GM21717 (cell line): ENCODE measurements around the gene HIVEP3.
"Not testable (repeated sequence)": the region's sequence is repeated elsewhere in the genome, so short reads cannot be mapped to it uniquely, and the experiment has no call there.

Experiments
- ATAC-seq: cut with Tn5 transposase; IDR thresholded peaks from one replicate; pipeline ENCODE4 v1.9.1; 2021; ENCODE audit warnings: mild to moderate bottlenecking, moderate library complexity; ENCODE audit not compliant: unreplicated experiment

The HIVEP3 gene

GRCh38 chr1:41698916-41699860 is 219.5 kb downstream of the HIVEP3 start:
- ATAC-seq, result peak; percentile 81

DNA sequence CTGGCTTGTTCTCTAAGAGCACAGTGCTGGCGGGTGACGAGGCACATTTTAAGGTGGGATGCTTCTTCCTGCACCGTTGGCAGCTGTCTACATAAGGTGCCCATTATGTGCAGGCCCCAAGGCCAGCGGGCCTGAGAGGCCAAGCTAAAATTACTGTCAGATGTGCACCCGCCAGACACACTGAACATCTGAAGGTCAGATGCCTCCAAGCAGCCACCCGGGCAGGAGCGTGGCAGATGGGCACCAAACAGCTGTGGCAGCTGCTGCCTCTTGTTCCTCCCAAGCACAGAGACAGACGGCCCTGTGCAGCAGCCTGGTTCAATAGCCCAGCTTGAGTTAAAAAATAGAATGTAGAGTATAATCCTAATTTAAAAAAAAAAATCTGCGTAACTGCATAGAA is 222.3 kb downstream of the HIVEP3 start:
- no peak for ATAC-seq

- ATAC-seq, result no peak
Observed at GRCh38 chr1:41695118-41695745, 223.5 kb downstream of the HIVEP3 start.

DNA sequence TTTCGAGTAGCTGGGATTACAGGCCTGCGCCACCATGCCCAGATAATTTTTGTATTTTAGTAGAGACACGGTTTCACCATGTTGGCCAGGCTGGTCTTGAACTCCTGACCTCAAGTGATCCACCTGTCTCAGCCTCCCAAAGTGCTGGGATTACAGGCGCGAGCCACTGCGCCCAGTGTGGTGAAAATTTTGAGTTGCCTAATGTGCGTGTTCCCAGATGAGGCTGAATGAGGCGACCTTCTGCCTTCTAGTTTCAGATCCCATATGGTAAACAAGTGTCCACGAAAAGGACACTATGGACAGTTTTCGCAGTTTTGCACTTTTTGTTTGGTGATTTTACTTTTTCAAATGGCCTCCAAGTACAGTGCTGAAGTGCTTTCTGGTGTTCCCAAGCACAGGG is 226.8 kb downstream of the HIVEP3 start:
- ATAC-seq, result not testable (repeated sequence)

- ATAC-seq, result no peak
Observed at GRCh38 chr1:41691424-41691823, 227.3 kb downstream of the HIVEP3 start.

DNA sequence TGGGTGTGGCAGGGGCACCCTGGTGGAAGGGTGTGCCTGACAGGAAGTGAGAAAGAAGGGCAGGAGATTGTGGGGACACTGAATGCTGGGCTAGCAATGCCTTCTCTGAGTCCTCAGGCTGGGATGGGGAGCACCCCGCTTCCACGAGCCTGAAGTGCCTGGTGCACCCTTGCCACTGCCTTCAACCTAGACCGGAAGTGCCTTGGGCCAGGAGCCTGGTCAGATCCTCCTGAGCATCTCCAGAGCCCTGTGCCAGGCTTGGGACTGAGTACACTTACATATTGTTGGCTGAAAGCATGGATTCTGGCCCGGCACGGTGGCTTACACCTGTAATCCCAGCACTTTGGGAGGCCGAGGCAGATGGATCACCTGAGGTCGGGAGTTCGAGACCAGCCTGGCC is 228.4 kb downstream of the HIVEP3 start:
- ATAC-seq, result no peak

GRCh38 chr1:41689558-41689981 is 229.2 kb downstream of the HIVEP3 start:
- no peak for ATAC-seq

- no peak for ATAC-seq
Observed at GRCh38 chr1:41689139-41689538, 229.6 kb downstream of the HIVEP3 start.

- no peak for ATAC-seq
Observed at GRCh38 chr1:41687007-41687406, 231.7 kb downstream of the HIVEP3 start.

GRCh38 chr1:41683681-41684500 is 234.8 kb downstream of the HIVEP3 start:
- no peak for ATAC-seq

DNA sequence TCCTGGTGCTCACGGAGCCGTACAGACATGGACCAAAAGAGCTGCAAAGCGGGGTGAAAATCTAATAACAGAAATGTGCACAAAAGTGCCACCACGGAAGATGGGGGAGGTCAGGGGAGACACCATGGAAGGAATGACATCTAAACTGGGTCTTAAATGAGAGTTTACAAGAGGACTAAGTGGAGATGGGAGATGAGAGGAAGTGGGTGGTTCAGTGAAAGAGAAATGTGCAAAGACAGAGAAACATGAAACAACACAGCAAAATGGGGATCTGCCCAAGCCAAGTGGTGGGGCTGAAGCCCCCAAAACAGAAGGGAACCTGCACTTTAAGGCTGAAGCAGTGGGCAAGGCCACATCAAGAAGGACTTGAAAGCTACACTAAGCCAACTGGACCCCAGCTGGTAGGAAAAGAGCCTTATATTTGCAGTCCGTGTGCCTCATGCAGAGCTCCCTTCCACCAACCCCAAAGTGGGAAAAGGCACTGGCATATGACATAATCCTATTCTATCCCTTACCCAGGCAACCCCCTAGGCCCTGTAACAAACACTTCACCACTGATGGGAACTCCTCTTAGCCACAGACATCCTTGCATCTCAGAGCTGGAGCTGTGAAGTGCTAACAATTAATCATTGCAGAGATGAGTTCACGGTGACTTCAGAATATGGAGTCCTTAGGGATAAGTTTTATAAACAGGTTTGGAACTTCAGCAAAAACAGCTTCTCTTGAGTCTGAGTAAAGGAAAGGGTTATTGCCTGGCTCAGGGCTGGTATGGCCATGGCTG is 235.7 kb downstream of the HIVEP3 start:
- ATAC-seq, result no peak

DNA sequence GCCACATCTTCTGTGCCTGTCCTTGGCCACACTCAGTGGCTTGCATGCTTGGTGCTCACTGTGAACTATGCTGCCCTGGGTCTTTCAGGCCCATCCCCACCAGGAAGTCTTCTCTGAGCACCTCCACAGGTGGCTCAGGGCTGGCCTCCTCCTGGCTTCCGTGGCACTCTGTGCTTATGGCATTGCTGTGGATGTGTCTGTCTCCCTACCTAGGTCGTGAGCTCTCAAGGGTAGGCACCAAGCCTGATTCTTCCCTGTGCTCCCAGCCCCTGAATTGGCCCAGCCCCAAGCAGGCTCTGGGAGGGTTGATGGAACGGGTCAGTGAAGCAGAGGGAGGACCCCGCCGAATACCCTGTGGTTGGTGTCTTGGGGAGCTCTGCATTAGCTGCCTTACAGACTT is 236.6 kb downstream of the HIVEP3 start:
- no peak for ATAC-seq

- ATAC-seq, result no peak
Observed at GRCh38 chr1:41681331-41682098, 237.2 kb downstream of the HIVEP3 start.

DNA sequence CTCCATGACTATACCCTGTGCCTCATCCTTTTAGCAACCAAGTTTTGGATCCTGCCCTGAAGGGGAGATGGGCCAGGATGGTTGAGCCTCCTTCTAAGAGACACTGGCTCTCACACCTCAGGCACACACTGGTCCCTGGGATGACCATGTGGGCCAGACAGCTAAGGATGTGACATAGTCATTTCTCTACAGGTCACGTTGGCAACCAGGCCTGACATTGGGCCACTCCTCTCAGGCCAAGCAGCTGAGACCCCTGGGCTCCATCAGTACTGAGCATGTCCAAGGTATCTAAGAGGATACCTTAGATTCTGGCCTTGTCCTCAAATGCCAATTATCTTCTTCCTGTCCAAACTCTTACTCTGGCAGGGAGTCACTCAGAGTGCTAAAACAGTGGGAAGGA is 238.7 kb downstream of the HIVEP3 start:
- ATAC-seq, result no peak

DNA sequence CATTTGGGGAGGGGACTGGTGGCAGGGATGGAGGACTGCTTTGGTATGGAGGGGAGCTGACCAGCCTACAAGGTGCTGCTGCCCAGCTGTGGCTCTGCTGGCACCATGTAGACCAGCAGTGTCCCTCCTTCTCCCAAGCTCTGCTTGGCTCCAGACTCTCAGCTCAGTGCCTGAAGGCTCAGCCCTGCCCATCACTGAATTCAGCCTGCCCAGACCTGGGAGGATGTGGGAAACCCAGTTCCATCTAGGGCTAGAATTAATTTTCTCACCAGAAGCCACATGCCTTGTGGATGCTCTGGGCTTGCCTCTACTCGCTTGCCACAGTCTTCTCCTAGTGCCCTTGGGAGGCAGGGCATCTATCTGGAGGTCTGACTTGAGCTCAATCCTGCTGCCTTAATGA is 239.2 kb downstream of the HIVEP3 start:
- no peak for ATAC-seq

DNA sequence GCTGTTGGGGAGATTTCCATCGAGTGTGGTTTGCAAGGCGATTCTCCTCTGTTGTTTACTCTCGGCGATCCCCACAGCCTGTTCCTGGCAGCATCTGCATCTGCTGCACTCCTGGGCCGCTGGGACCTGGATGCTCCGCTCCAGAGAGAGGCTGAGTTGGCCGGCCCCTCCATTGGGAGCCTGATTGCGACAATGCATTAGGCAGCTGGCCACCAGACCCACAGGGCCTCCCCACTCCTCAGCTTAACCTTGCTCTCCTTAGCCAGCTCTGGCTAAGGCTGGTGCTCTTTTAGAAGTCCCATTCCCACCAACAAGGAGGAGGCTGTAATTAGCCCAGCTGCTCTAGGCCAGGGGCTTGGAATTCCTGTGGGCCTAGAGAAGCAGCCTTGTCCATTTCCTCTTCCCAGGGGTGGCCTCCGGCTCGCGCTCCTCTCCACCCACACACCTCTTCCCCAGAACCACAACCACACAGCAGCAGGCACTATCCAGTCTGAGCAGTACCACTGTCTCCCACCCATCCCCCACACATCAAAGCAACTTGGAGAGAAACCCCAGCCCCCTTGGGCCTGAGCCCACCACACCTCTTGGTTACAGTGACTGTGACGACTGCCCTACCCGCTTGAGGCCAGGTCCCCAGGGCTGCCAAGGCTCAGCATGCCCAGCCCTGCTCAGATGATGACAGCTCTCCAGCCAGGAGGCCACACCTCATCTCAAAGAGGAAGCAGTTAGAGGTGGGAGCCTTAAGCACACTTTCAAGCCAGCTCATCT is 240.4 kb downstream of the HIVEP3 start:
- no peak for ATAC-seq

DNA sequence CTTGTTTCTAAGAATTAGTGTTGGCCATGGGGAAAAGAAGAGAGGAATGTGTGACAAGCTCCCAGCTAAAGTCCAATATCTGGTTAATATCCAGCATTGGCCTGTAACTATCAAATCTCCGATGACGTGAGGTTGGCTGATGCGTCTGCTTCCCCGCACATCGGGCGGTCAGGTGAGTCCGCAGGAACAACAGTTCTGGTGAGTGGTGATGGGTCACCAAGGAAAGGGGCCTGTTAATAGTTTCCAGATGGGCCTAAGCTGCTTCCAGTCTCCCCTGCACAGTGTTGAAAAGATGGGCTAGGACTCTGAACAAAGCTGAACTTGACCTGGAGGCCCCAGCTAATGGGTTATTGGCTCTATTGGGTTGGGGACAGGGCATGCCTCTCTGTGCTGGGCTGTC is 241.1 kb downstream of the HIVEP3 start:
- ATAC-seq, result no peak

DNA sequence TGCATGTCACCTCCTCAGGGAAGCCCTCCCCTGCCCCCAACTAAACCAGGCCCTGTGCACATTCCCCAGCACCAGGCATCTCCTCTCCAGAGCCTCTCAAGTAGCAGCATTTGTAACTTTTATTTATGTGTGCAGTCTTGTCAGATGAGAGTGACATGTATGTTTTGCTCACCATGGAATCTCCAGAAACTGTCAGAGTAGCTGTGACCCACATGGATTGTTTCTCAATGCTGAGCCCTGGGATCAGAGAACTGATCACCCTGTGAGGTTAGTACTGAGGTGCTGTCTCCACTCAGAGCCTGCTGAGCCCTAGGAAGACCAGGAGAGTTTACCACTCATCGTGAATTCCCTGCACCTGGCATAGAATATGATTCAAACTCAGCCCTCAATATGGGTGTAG is 243.3 kb downstream of the HIVEP3 start:
- ATAC-seq, result no peak

- ATAC-seq, result no peak
Observed at GRCh38 chr1:41674522-41674921, 244.2 kb downstream of the HIVEP3 start.
